Activated CD8-positive, alpha-beta memory T cell treated with anti-CD3 and anti-CD28 coated beads, Interleukin-2, amount 50 U/mL, for 4 hours (primary cell): ENCODE measurements around the gene DHRS2.

Experiments used
- DNase-seq: peaks from one replicate; pipeline ENCODE4 v3.0.0-alpha.2; 2020

The DHRS2 gene

GRCh38 chr14:23613242-23614070 lies 22.7 kb upstream of the DHRS2 start:
- DNase-seq: no peak

- no peak for DNase-seq
Measured at GRCh38 chr14:23614395-23614828, 21.8 kb upstream of the DHRS2 start.

DNA sequence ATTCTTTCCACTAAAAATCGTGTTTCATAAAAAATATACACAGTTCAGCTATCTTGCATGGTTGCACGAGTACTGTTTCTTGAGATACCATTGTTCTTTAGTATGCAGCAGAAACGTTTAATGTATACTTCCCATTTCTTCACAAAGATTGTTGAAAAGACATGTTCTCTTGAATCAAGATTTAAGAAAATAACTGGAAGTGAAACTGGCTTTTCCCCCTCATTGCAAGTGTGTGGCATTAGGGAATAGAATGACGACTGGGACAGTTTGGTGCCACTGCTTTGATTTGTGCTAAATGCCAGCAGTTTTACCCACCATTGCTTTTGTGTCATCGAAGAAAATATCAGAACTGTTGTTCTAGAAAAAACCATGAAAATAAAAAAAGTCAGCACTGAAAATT lies 20.3 kb upstream of the DHRS2 start:
- no peak for DNase-seq

GRCh38 chr14:23617539-23617938 lies 18.6 kb upstream of the DHRS2 start:
- no peak for DNase-seq

- DNase-seq: no peak
Measured at GRCh38 chr14:23618415-23618988, 17.7 kb upstream of the DHRS2 start.

GRCh38 chr14:23620177-23620702 lies 15.9 kb upstream of the DHRS2 start:
- no peak for DNase-seq

DNA sequence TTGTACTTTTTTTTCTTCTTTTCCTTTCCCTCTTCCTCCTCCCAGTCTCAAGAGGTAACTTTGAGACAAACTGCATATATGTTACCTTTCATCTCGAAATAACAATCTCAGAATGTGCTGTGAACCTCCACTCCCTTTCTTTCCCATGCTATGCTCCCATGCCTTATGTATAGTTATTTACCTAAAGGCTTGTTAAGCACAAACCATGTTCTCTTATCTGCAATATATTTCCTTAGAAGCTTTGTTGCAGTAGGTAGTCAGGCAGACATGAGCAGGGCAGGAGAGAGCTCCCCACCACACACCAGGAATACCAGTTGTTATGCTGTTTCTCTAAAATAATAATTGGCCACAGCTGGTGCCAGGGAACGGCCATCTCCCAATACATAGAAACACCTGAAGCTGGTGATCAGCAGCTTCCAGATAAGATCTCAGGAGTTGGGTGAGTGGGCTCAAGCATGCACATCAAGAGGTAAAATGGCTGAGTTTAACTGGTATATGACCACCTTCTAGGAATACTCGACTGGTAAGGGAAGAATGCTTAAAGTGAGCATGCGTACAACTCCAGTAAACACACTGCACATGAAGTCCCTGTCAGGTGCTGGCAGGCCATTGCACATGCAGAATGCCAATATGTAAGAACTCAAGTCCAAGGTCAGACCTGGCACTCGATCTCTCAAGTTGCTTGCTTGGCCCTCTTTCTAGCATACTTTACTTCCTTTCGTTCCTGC lies 14.8 kb upstream of the DHRS2 start:
- DNase-seq: no peak

DNA sequence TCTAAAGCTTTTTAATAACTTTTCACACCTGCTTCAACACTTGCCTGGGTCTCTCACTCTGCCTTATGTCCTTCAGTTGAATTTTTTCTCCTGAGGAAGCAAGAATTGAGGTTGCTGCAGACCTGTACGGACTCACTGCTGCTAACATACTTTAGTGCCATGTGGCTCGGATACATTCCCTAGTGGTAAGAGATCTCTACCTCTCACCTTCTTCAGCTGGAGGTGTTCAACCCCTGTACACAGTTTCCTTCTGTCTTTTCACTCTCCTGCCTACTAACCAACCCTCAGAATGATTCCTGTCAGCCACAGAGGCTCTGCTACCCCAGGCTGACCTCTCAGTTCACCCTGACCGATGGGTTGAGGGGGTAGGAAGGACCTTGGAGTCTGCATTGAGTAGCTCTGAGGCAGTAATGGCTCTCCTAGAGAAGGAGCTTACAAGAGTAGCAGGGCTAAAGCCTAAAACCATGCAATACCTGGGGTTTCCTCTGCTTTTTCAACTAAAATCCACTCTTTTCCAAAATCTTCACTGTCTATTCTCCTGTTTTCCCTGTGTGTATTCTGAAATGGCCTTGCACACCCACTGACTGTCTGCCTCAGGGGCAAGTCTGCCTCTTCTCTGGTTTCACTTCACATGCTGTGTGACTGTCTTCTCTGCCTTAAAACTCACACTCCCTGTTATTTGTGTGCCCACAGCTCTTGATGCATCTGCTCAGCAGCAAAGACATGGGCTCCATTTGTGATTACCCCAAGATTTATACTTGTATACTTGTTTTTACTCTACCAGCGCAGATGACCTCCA lies 14.0 kb upstream of the DHRS2 start:
- DNase-seq: no peak

GRCh38 chr14:23622990-23623389 lies 13.2 kb upstream of the DHRS2 start:
- no peak for DNase-seq

- DNase-seq: no peak
Measured at GRCh38 chr14:23623962-23624361, 12.2 kb upstream of the DHRS2 start.

DNA sequence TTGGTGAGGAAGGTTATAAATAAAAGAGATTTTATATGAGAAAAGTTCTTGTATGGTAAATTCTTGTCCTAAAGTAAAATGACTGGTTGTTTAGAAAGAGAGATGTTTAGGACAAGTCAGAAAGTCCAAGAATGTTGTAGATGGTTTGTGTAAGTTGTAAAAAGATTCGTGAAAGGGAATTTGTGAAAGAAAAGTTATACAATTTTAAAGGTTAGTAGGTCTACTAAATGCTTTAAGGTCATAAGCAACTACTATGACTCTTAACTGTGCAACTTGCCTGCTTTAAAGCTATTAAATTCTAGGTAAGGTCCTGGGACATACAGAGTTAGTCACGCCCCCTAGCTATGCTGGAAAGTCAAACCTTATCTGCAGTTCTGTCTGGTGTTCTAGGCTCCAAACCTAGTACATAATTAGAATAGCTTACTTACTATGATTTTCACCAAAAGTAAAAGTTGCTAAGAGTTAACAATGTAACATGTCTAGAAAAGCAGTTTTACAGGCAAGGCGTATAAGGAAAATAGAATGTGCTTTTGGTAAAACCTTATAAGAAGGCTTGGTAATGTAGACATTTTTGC lies 11.2 kb upstream of the DHRS2 start:
- no peak for DNase-seq

DNA sequence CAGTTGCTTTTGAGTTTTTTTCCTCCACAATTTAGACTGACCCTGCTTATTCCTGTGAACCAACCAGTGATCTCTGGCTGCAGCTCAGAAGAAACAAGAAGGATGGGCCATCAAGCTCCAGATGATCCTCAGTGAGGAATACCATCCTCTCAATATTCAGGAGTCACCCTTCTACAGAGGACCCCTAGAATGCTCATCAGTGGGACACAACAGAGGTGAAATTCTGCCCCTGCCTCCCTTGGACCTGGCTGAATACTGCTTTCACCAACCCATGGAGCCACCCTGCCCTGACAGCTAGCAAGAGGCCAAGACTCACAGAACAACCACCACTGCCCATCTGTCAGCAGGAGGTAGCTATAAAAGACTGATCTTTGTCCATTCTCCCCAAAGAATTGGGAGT lies 9.2 kb upstream of the DHRS2 start:
- no peak for DNase-seq

GRCh38 chr14:23627961-23628360 lies 8.2 kb upstream of the DHRS2 start:
- no peak for DNase-seq

GRCh38 chr14:23629204-23629603 lies 7.0 kb upstream of the DHRS2 start:
- DNase-seq: no peak

- DNase-seq: no peak
Measured at GRCh38 chr14:23629832-23630396, 6.2 kb upstream of the DHRS2 start.

- no peak for DNase-seq
Measured at GRCh38 chr14:23630687-23631086, 5.5 kb upstream of the DHRS2 start.

GRCh38 chr14:23631234-23631633 lies 4.9 kb upstream of the DHRS2 start:
- DNase-seq: no peak

DNA sequence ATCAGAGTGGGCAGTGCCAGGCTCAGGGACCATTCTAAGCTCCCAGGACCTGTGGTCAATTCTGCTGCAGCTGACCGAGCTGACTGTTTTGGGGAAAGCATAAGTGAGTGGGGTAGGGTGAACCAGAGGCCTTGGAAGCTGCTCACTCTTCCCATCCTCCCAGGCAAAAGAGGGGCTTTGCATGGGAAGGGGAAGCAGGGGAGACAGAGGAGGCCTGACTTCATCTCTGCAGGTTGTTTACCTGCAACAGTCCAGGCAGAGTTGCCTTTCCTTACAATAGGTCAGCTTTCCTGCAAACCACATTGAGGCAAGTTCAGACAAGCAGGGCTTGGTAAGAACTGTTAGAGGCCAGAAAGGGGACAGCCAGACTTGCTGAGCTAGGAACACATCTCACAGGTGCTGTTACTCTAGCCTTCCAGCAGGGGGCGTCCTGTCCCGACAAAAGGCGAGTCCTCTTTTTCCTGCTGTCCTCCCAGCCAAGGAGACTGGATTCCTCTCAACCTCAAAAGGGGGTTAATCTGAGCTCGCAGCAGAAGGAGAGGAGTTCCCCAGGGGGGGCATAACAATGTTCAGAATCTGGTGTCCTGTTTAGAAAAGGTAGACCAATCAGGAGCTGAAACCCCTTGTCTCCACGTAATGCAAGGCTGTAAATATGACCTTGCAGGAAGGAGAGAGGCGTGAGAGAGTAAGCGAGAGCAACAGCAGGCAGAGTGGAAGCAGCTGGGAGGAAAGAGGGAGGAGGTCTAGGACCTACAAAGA lies 4.3 kb upstream of the DHRS2 start:
- DNase-seq: peak; percentile 73

GRCh38 chr14:23632461-23633159 lies 3.6 kb upstream of the DHRS2 start:
- DNase-seq: no peak

DNA sequence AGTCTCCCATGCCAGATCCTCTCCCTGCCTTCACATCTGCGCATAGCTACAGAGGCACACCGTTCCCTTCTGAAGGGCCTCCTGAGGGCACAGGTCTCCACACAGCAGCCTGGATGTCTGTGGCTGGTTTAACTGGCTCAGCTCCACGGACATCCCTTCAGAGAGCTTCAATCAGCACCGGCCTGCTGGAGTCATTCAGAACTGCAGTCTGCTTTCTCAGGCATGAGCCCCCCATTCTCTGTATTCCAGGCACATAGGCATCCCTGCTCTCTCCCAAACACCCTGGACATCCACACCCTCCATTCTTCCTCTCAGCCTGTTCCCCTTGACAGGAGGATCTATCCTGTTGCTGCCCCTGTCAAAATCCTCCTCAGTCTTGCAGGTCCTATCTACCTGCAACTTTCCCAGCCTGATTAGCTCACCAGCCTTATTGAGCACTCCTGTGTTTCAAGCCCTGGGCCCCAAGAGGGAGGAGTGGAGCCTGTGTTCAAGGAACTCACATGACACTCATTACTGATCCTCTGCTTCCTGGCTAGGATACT lies 2.9 kb upstream of the DHRS2 start:
- no peak for DNase-seq
